Prostate gland (tissue), 2 donors: ENCODE measurements around the gene GTF3C2.

Experiments used
- POLR2A ChIP-seq: fragments of 450-650 bp; IDR thresholded peaks from one replicate; pipeline ENCODE4 v1.6.1; 2016; ENCODE audit warnings: antibody characterized with exemption, mild to moderate bottlenecking
- POLR2AphosphoS5 ChIP-seq: sonication (generic); formaldehyde crosslinking; IDR thresholded peaks from one replicate; pipeline ENCODE4 v1.6.1; 2017; ENCODE audit warnings: antibody characterized with exemption
- TF ChIP-seq, protein P1 (sequence below), 4 experiments: fragments of 200-600 bp in 2 of 4; fragments of 450-650 bp in 2 of 4; sonication (generic) in 2 of 4; IDR thresholded peaks; 1 replicate in 3 of 4; 2 replicates in 1 of 4; pipeline ENCODE4 v1.5.1; 2016 to 2019; ENCODE audit warnings: antibody characterized with exemption in 4 of 4, mild to moderate bottlenecking in 2 of 4, moderate library complexity in 2 of 4

GRCh38 chr2:27335311-27335710, 21.3 kb downstream of the GTF3C2 start:
- TF ChIP-seq POLR2AphosphoS5 (no peak), POLR2A (no peak)
- TF ChIP-seq, protein P1, sequence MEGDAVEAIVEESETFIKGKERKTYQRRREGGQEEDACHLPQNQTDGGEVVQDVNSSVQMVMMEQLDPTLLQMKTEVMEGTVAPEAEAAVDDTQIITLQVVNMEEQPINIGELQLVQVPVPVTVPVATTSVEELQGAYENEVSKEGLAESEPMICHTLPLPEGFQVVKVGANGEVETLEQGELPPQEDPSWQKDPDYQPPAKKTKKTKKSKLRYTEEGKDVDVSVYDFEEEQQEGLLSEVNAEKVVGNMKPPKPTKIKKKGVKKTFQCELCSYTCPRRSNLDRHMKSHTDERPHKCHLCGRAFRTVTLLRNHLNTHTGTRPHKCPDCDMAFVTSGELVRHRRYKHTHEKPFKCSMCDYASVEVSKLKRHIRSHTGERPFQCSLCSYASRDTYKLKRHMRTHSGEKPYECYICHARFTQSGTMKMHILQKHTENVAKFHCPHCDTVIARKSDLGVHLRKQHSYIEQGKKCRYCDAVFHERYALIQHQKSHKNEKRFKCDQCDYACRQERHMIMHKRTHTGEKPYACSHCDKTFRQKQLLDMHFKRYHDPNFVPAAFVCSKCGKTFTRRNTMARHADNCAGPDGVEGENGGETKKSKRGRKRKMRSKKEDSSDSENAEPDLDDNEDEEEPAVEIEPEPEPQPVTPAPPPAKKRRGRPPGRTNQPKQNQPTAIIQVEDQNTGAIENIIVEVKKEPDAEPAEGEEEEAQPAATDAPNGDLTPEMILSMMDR (IDR thresholded peaks at IDR 0.05): no peak
